AG09319 (cell line): Measurements from ENCODE around the gene ALOX15B.
"Not testable (repeated sequence)": the region's sequence is repeated elsewhere in the genome, so short reads cannot be mapped to it uniquely, and the experiment has no call there.

Experiments used
- DNase-seq: peaks from one replicate; pipeline ENCODE4 v3.0.0-alpha.2; 2010; ENCODE audit warnings: low read depth; ENCODE audit errors: extremely low read depth
- TF ChIP-seq, protein P1 (sequence below): IDR thresholded peaks from 2 replicates; pipeline ENCODE4 v1.5.1; 2011; ENCODE audit warnings: low read depth, mild to moderate bottlenecking, inconsistent platforms, low read length, moderate library complexity

The ALOX15B gene

DNA sequence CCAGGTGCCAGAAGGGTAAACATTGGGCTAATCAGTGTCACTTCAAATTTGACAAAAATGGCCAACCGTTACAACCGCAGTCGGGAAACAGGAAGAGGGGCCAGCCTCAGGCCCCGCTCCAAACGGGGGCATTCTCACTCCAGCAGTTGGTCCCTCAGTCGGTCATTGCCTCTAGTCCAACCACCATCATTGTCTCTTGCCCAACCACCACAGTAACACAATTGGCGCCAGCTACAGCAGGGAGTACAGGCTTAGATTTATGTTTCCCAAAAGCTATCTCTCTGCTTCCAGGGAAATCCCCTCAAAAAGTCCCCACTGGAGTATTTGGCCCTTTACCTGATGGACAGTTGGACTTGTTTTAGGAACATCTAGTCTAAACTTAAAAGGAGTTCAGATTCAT lies 20.3 kb downstream of the ALOX15B start:
- DNase-seq = no peak
- TF ChIP-seq, protein P1, sequence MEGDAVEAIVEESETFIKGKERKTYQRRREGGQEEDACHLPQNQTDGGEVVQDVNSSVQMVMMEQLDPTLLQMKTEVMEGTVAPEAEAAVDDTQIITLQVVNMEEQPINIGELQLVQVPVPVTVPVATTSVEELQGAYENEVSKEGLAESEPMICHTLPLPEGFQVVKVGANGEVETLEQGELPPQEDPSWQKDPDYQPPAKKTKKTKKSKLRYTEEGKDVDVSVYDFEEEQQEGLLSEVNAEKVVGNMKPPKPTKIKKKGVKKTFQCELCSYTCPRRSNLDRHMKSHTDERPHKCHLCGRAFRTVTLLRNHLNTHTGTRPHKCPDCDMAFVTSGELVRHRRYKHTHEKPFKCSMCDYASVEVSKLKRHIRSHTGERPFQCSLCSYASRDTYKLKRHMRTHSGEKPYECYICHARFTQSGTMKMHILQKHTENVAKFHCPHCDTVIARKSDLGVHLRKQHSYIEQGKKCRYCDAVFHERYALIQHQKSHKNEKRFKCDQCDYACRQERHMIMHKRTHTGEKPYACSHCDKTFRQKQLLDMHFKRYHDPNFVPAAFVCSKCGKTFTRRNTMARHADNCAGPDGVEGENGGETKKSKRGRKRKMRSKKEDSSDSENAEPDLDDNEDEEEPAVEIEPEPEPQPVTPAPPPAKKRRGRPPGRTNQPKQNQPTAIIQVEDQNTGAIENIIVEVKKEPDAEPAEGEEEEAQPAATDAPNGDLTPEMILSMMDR = no peak

GRCh38 chr17:8060274-8060673 lies 21.4 kb downstream of the ALOX15B start:
- DNase-seq = no peak
- TF ChIP-seq, protein P1 = peak; percentile 56

GRCh38 chr17:8061851-8062250 lies 23.0 kb downstream of the ALOX15B start:
- DNase-seq = not testable (repeated sequence)

DNA sequence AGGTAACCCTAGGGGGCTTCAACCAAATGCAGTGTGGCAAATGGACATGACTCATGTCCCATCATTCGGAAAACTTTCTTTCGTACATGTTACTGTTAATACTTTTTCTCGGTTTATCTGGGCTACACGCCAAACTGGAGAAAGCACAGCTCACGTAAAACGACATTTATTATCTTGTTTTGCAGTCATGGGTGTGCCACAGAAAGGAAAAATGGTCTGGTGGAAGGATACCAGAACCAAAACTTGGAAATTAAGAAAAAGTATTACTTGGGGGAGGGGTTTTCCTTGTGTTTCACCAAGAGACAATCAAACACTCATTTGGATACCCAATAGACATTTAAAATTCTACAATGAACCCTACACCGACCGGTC lies 23.6 kb downstream of the ALOX15B start:
- DNase-seq = no peak
- TF ChIP-seq, protein P1 = no peak

DNA sequence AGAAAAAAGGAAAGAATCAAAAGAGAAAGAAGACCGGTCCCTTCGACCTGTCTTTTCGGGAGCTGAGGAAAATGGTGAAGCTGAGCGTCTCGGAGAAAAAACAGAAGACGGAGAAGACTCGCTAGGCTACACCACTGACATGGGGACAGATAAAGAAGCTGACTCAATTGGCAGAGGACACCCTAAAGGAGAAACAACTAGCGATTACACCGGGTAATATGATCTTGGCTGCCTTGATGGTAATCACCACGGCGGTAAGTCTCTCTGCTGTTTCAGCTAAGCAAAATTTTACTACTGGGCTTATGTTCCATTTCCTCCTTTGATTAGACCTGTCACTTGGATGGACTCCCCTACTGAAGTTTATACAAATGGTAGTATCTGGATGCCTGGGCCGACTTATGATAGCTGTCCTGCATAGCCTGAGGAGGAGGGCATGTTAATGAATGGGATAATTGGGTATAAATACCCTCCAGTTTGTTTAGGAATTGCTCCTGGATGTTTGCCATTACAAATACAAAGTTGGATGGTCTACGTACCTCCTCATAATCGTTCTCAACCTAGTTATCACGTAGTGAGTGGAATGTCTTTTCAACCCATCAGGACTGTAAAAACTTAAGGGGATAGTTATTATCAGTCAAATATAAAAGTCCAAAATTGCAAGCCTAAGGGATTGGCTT lies 24.1 kb downstream of the ALOX15B start:
- DNase-seq = no peak
- TF ChIP-seq, protein P1 = no peak

GRCh38 chr17:8063761-8064534 lies 25.1 kb downstream of the ALOX15B start:
- DNase-seq = no peak
- TF ChIP-seq, protein P1 = no peak

DNA sequence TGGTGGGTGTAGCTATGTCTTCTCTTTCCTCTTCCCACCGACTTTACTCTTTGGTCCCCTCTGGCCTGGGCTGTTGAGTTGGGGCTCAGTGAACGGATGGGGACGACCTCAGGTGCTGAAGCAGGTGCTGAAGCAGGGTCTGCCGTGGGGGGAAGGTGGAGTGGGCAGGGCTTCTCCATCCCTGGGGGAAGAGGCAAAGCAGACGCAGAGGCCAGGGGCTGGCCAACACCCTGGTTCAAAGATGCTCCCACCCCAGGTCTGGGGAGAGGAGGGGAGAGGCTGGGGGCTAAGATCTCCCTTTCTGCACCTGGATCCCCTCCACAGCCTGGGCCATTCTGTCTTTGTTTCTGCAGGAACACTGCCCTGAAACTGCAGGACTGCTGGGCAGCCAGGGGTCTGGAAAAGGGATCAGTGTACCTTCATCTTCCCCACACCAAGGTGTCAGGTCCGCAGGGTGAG lies 25.7 kb downstream of the ALOX15B start:
- DNase-seq = no peak
- TF ChIP-seq, protein P1 = no peak
